Tibial nerve (tissue), 4 donors: ENCODE results near the gene TRMU. TPM values are rescaled to one million over a fixed set of nuclear protein-coding genes. Genes with fewer than 3 reads are reported as not detected.

Experiments
- DNase-seq, 2 donors: peaks; one replicate each; pipeline ENCODE4 v3.0.0-alpha.2; 2019; ENCODE audit warnings: low spot score in 2 of 2
- H3K27ac ChIP-seq, 4 donors: fragments of 200-600 bp; sonication (generic) in 3 of 4; one replicate each; pipeline ENCODE4 v1.5.1; 2017 to 2019; ENCODE audit warnings: mild to moderate bottlenecking in 1 of 4
- H3K27me3 ChIP-seq, 2 donors: fragments of 200-600 bp; sonication (generic) in 1 of 2; one replicate each; pipeline versions ENCODE4 v1.5.1 to v1.6.0; 2017 to 2019
- H3K36me3 ChIP-seq, 3 donors: fragments of 200-600 bp; sonication (generic); one replicate each; pipeline ENCODE4 v1.5.1; 2018 to 2019
- H3K4me1 ChIP-seq, 4 donors: fragments of 200-600 bp; sonication (generic) in 3 of 4; one replicate each; pipeline ENCODE4 v1.5.1; 2017 to 2019
- H3K4me3 ChIP-seq, 4 donors: fragments of 200-600 bp; sonication (generic) in 3 of 4; one replicate each; pipeline ENCODE4 v1.5.1; 2017 to 2019; ENCODE audit warnings: mild to moderate bottlenecking in 1 of 4, moderate library complexity in 1 of 4
- H3K9me3 ChIP-seq, 4 donors: fragments of 200-600 bp; sonication (generic) in 3 of 4; one replicate each; pipeline ENCODE4 v1.5.1; 2017 to 2019
- EP300 ChIP-seq, 2 donors: sonication (generic); formaldehyde crosslinking; IDR thresholded peaks; one replicate each; pipeline ENCODE4 v1.6.1; 2017; ENCODE audit warnings: antibody characterized with exemption in 2 of 2, mild to moderate bottlenecking in 1 of 2
- POLR2A ChIP-seq, 2 donors: fragments of 450-650 bp; IDR thresholded peaks; one replicate each; pipeline ENCODE4 v1.6.1; 2017; ENCODE audit warnings: antibody characterized with exemption in 2 of 2, mild to moderate bottlenecking in 2 of 2, moderate library complexity in 2 of 2
- WGBS, 2 donors: methylation state at CpG; one replicate each; pipeline ENCODE4 v1.1.5; 2018; 5-methylcytosine and 5-hydroxymethylcytosine counted together
- total RNA-seq, 4 donors: library from RNA; depleted of rRNA; stranded (reverse); fragments of >200 nt; gene quantifications; one replicate each; pipeline ENCODE4 v1.1.0, GENCODE V29; 2016
- TF ChIP-seq, protein P1 (sequence below), 5 experiments: fragments of 200-600 bp in 3 of 5; fragments of 450-650 bp in 2 of 5; sonication (generic) in 3 of 5; IDR thresholded peaks; one replicate each; pipeline ENCODE4 v1.5.1; 2016 to 2019; ENCODE audit warnings: antibody characterized with exemption in 5 of 5, mild to moderate bottlenecking in 3 of 5, moderate library complexity in 2 of 5

TRMU gene
- total RNA-seq, 4 donors from 2014 or later = 50.0 to 85.3 (median 64.5) TPM

DNA sequence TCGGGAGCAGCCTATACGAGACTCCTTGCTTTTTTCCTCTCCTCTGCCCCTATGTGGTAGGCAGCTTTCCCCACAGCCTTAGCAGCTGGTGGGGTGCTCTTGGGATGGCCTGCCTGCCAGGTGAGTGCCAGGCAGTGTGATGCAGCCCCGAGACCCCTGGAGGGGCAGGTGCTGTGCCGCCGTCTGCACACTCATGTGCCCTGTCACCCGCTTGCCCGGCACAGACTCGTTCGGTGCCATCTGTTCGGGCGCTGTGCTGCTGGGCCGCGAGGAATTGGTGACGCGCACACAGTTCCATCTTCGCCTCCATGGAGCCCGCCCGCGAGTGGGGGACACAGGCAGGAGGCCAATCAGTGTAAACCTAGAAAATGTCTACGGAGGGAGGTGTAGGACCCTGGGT lies 15.1 kb downstream of the TRMU start:
- DNase-seq = no peak
- Histone ChIP-seq H3K27ac (no peak overlapping the region), H3K27me3 (no peaks in the 10 kb centered on the region), H3K4me3 (no peak overlapping the region), H3K36me3 (peaks cover 2 to 100% (median 39%) of the 10 kb centered on the region in 3 donors), H3K4me1 (no peaks in the 10 kb centered on the region), H3K9me3 (no peaks in the 10 kb centered on the region)
- 94 to 95% methylated on average over 20 of the region's 20 CpGs for WGBS, 2 donors
- TF ChIP-seq POLR2A (IDR thresholded peaks at IDR 0.05) (no peak), EP300 (IDR thresholded peaks at IDR 0.05) (no peak)
- TF ChIP-seq, protein P1, sequence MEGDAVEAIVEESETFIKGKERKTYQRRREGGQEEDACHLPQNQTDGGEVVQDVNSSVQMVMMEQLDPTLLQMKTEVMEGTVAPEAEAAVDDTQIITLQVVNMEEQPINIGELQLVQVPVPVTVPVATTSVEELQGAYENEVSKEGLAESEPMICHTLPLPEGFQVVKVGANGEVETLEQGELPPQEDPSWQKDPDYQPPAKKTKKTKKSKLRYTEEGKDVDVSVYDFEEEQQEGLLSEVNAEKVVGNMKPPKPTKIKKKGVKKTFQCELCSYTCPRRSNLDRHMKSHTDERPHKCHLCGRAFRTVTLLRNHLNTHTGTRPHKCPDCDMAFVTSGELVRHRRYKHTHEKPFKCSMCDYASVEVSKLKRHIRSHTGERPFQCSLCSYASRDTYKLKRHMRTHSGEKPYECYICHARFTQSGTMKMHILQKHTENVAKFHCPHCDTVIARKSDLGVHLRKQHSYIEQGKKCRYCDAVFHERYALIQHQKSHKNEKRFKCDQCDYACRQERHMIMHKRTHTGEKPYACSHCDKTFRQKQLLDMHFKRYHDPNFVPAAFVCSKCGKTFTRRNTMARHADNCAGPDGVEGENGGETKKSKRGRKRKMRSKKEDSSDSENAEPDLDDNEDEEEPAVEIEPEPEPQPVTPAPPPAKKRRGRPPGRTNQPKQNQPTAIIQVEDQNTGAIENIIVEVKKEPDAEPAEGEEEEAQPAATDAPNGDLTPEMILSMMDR (IDR thresholded peaks at IDR 0.05) = no peak

DNA sequence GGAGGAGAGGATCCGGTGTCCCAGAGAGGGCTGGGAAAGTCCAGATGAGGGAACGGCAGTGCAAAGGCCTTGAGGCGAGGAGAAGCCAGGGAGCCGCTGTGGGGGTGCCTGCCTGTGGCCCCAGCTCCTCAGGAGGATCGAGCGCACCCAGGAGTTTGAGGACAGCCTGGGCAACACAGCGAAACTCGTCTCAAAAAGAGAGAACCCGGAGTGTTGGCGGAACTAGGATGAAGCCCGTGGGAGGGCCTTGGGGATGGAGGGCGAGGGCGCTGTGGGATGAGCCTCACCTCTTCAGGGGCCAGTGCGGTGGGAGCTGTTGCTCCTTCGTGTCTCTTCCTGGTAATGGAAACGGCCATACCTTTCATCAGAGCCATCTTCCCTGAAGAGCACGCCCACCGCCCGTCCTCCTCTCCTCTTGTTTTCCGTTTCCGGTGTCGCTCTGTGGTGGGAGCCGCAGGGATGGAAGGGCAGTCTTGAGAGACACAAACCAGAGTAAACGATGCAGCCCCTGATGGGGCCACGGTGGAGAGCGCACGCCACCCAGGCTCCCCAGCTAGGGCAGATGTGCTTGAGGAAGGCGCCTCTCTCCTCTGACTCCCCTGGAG lies 15.7 kb downstream of the TRMU start:
- Histone ChIP-seq H3K27me3 (no peaks in the 10 kb centered on the region), H3K9me3 (no peaks in the 10 kb centered on the region), H3K4me3 (no peak overlapping the region), H3K4me1 (no peaks in the 10 kb centered on the region), H3K36me3 (peaks cover 2 to 100% (median 36%) of the 10 kb centered on the region in 3 donors), H3K27ac (no peak overlapping the region)
- no peak for TF ChIP-seq EP300 (IDR thresholded peaks at IDR 0.05)
- TF ChIP-seq, protein P1 (IDR thresholded peaks at IDR 0.05) = no peak
- no peak for TF ChIP-seq POLR2A (IDR thresholded peaks at IDR 0.05)
- DNase-seq = no peak
- WGBS, 2 donors = 92 to 93% methylated on average over 28 of the region's 28 CpGs

DNA sequence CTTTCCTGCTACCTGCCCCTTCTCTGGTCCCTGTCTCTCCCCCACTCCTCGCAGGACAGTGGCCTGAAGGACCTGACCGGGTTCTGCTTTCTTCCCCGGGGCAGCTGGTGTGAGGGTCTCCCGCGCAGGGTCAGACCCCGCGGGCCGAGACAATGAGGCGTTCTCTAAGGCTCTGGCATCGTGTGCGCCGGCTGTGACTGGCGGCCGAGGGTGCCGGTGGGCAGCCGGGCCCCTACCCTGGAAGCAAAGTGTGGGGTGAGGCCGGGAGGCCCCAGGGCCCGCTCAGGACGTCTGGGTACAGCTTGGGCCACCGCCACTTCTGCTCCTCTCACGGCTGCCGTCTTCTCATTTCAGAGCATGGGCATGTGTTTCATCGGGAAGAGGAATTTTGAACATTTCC lies 16.3 kb downstream of the TRMU start:
- H3K4me3 ChIP-seq = no peak overlapping the region
- TF ChIP-seq POLR2A (IDR thresholded peaks at IDR 0.05) = no peak
- no peak for TF ChIP-seq EP300 (IDR thresholded peaks at IDR 0.05)
- TF ChIP-seq, protein P1 (IDR thresholded peaks at IDR 0.05) = no peak
- H3K9me3 ChIP-seq = no peaks in the 10 kb centered on the region
- DNase-seq = no peak
- no peaks in the 10 kb centered on the region for H3K4me1 ChIP-seq
- H3K27me3 ChIP-seq = no peaks in the 10 kb centered on the region
- peaks cover 2 to 100% (median 36%) of the 10 kb centered on the region in 3 donors for H3K36me3 ChIP-seq
- no peak overlapping the region for H3K27ac ChIP-seq
- 84 to 92% methylated on average over 19 to 23 of the region's 23 CpGs for WGBS, 2 donors

DNA sequence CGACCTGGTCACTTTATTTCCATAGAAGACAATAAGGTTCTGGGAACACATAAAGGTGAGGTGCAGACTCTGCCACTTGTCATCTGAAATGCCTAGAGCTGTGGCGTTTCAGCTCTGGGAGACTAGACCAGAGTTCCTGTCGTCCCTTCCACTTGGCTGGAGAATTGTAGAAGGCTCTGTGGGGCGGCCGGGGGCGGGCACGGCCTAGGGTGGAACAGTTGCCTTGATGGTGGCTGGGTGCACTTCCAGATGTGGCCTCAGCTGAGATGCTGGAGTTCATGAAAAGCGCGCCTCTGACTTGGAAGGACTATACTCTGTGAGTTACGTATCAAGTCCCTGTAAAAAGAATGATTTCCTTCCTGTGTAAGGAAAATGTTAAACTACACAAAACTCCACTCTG lies 16.8 kb downstream of the TRMU start:
- 97% methylated on average over 10 of the region's 10 CpGs for WGBS, 2 donors
- no peak for DNase-seq
- Histone ChIP-seq H3K4me3 (no peak overlapping the region), H3K9me3 (no peaks in the 10 kb centered on the region), H3K27ac (no peak overlapping the region), H3K27me3 (no peaks in the 10 kb centered on the region), H3K36me3 (peaks cover 2 to 100% (median 36%) of the 10 kb centered on the region in 3 donors), H3K4me1 (no peaks in the 10 kb centered on the region)
- no peak for TF ChIP-seq POLR2A (IDR thresholded peaks at IDR 0.05)
- no peak for TF ChIP-seq EP300 (IDR thresholded peaks at IDR 0.05)
- TF ChIP-seq, protein P1 (IDR thresholded peaks at IDR 0.05) = no peak

DNA sequence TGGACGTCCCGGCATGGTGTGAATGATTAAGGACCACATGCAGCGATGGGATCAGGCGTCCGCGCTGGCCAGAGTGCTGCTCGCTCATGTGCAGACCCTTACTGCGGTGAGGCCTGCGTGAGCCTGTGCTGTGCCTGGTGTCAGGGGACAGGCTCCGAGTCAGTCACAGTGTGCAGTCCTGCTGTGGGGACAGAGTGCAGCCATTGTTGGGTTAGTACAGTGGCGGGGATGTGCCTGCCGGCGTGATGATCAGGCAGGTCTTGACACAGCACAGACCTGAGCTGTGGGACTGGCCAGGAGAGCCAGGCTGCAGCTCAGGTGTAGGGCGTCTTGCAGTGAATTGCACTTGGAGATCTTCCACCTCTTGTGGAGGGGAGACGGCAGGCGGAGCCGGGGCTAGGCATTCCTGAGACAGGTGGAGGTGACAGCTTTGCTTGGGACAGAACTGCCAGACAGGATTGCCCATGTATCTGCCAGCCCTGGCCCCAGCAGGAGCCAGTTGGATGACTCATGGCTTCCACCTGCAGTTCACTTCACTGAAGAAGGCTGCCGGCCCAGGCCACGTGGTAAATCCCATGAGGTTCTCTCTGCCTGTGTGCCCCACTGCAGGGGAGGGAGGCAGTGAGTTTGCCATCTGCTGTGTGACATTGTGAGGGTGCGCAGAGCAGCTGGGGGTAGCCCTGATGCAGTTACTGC lies 17.3 kb downstream of the TRMU start:
- Histone ChIP-seq H3K36me3 (peaks cover 2 to 100% (median 36%) of the 10 kb centered on the region in 3 donors), H3K4me3 (no peak overlapping the region), H3K27me3 (no peaks in the 10 kb centered on the region), H3K4me1 (no peaks in the 10 kb centered on the region), H3K9me3 (no peaks in the 10 kb centered on the region), H3K27ac (no peak overlapping the region)
- WGBS, 2 donors = 87 to 92% methylated on average over 18 of the region's 20 CpGs
- no peak for DNase-seq
- TF ChIP-seq POLR2A (IDR thresholded peaks at IDR 0.05) (no peak), EP300 (IDR thresholded peaks at IDR 0.05) (no peak)
- TF ChIP-seq, protein P1 (IDR thresholded peaks at IDR 0.05) = no peak
